G401 (cell line): ENCODE results near the gene PLA1A. TPM values are rescaled to one million over a fixed set of nuclear protein-coding genes. Genes with fewer than 3 reads are reported as not detected.
"Not testable (repeated sequence)": the region's sequence is repeated elsewhere in the genome, so short reads cannot be mapped to it uniquely, and the experiment has no call there.

ENCODE experiments used
- DNase-seq: peaks from one replicate; pipeline ENCODE4 v3.0.0-alpha.2; 2015; ENCODE audit warnings: low spot score
- in situ Hi-C: cut with HindIII; loops from 2 replicates; pipeline ENCODE4 v1.10.0; 2016; ENCODE audit warnings: low sequenced_read_pairs, mixed read lengths
- total RNA-seq: library from RNA; depleted of rRNA; stranded (reverse); fragments of >200 nt; shearing (Covaris generic); gene quantifications from 2 replicates; pipeline ENCODE4 v1.2.3, GENCODE V29; 2014

PLA1A gene
- total RNA-seq, 1 experiment from 2014 or later = not detected

DNA sequence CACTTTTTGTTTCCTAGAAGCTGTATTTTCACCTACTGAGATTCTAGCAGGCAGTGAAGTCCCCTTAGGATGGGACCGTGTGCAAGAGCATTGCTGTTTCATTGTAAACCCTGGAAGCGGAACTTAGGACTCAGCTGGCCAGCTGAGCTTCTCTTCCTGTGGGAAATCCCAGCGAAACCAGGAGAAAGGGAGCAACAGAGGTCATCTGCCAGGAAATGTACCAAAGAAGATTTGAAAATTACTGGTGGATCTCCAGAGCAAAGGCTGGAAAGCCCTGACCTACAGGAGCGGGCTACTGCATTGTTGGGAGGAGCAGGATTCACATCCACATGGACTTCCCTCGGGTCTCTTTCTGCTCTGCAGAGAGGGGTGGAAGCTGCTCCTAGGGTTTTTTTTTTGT, 26.0 kb upstream of the PLA1A start:
- in situ Hi-C loops = no loop called here
- no peak for DNase-seq

GRCh38 chr3:119575507-119575906, 22.2 kb upstream of the PLA1A start:
- no peak for DNase-seq
- in situ Hi-C loops = no loop called here

- in situ Hi-C loops = no loop called here
- DNase-seq = peak; percentile 70
Observed at GRCh38 chr3:119579366-119580066, 18.2 kb upstream of the PLA1A start, which contains the start of gene ADPRH. ADPRH (plus strand) TSS chr3:119579492; CDS start chr3:119582170, 2,678 bp downstream.

GRCh38 chr3:119580067-119580760, 17.5 kb upstream of the PLA1A start:
- no peak for DNase-seq
- in situ Hi-C loops = no loop called here

DNA sequence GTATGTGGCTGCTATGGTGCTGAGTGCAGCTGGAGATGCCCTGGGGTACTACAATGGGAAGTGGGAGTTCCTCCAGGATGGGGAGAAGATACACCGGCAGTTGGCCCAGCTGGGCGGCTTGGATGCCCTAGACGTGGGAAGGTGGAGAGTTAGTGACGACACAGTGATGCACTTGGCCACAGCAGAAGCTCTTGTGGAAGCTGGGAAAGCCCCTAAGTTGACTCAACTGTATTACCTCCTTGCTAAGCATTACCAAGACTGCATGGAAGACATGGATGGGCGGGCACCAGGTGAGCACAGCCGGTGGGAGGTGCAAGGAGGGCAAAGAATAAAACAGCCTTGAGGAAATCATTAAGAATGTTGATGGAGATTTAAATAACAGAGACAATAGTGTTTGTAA, 15.5 kb upstream of the PLA1A start:
- in situ Hi-C loops = no loop called here

DNA sequence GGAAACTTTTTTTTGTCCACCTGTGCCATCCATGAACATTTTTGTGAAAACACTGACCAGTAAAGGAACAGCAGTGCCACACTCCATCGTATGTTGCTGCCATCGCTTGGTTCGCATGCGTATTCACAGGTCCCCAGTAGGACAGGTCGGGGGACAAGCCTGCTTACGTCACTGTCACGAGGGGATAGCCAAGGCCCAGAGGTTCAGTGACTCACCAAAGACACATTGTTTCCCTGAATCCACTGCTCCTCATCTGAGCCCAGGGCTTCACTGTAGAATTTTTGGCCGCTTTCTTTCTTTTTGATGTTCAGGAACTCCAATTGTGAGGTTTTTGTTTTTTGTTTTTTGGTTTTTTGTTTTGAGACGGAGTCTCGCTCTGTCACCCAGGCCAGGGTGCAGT, 12.5 kb upstream of the PLA1A start:
- in situ Hi-C loops = no loop called here
- no peak for DNase-seq

More for the DNA sequence above, 15.5 kb upstream of the PLA1A start:
- DNase-seq = no peak

GRCh38 chr3:119585856-119586570, 11.7 kb upstream of the PLA1A start:
- no peak for DNase-seq

GRCh38 chr3:119586733-119587172, 10.9 kb upstream of the PLA1A start:
- in situ Hi-C loops = no loop called here
- no peak for DNase-seq

More at GRCh38 chr3:119585856-119586570, 11.7 kb upstream of the PLA1A start:
- in situ Hi-C loops = no loop called here

GRCh38 chr3:119588112-119588511, 9.6 kb upstream of the PLA1A start:
- no peak for DNase-seq
- in situ Hi-C loops = no loop called here

- in situ Hi-C loops = no loop called here
- no peak for DNase-seq
Observed at GRCh38 chr3:119589102-119589773, 8.4 kb upstream of the PLA1A start.

DNA sequence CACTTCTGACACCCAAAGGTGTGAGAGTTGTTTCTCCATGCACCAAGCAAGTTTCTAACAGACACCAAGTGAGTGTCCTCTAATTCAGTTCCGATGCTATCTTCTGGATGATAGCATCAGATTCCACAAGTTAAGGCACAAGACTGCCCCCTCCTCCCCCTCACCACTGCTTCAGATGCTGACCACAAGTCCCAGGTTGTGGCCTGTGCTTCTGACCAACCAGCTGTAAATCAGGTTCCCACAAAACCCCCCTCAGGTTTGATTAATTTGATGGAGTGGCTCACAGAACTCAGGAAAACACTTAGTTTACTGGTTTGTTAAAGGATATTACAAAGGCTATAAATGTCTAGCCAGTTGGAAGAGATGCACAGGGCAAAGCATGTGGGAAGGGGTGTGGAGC, 7.0 kb upstream of the PLA1A start:
- no peak for DNase-seq
- in situ Hi-C loops = no loop called here

DNA sequence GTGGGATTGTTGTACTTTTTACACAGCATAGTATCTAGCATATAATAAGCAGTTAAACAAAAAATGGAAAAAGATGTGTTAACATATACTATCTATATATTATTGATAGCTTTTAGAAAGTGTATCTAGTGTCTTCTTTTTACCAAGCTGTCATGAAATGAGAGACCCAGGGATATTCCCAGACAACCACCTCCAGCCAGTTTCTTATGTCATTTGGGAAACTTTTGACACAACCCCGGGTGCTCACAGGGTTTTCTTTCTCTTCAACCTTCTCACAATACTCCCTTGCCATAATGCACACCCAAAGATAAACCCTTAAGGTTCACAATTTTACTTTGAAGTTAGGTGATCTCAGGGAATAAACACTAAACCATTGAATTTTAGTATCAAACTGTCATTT, 4.8 kb upstream of the PLA1A start:
- in situ Hi-C loops = no loop called here
- DNase-seq = no peak

- in situ Hi-C loops = no loop called here
- DNase-seq = no peak
Observed at GRCh38 chr3:119594066-119594465, 3.6 kb upstream of the PLA1A start.

GRCh38 chr3:119594929-119595328, 2.8 kb upstream of the PLA1A start:
- in situ Hi-C loops = not testable (repeated sequence)

DNA sequence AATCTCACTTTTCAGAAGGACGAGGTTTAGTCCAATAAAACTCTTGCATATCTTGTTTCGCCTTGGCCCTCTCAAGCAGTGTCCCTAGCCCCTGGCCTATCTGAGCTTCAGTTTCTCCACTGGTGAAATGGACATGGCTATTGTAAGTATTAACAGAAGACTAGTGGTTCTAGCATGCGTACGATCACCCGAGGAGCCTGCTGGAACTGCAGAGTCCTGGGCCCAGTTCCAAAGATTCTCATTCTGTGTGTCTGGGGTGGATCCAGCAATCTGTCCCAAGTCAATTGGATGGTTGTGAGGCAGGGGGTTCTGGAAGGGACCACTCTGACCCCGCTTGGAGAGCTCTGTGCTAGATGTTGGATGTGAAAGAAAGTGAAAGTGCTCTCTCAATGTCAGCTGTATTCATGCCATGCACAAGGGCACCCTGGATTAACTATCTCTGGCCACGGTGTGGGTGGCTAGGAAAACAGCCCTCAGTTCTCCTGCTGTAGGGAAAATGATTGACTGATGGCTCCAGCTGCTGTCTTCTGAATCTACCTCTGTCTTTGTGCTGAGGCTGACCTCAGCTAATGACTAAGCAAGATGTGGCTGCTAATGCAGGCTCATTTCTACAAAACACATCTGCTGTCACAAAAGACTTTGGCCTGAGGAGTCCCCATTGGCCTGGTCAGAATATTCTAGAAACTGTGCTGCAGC, 1.9 kb upstream of the PLA1A start:
- peak; percentile 12 for DNase-seq
- in situ Hi-C loops = no loop called here

More at GRCh38 chr3:119594929-119595328, 2.8 kb upstream of the PLA1A start:
- DNase-seq = not testable (repeated sequence)

DNA sequence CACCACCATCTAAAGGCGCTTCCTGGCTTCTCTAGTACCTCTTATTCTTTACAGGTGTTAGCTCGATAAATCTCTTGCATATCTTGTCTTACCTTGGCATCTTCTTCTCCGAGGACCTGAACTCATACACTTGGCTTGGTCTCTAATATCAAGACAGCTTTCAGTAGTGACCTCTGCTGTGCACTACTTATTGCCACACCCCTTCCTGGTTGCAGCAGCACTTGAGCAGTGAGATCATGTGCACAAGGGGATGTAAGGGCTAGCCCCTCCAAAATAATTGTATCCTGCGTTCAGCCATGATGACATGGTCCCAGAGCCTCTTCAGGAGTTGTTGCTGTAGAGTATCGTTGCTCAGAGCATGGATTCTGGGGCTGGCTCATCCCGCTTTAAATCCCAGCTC, 1.3 kb upstream of the PLA1A start:
- DNase-seq = no peak
- in situ Hi-C loops = no loop called here

- in situ Hi-C loops = no loop called here
- DNase-seq = no peak
Observed at GRCh38 chr3:119598410-119599098, 869 bp downstream of the PLA1A start.

GRCh38 chr3:119599558-119600174, 2.0 kb downstream of the PLA1A start:
- in situ Hi-C loops = no loop called here
- DNase-seq = no peak
